Stimulated activated CD8-positive, alpha-beta memory T cell treated with anti-CD3 and anti-CD28 coated beads, Interleukin-12 subunit alpha, Interleukin-12 subunit beta, amount 100 ng/mL, for 24 hours (primary cell): ENCODE results near the gene MKI67.
"Not testable (repeated sequence)": the region's sequence is repeated elsewhere in the genome, so short reads cannot be mapped to it uniquely, and the experiment has no call there.

Experiments
- DNase-seq: peaks from one replicate; pipeline ENCODE4 v3.0.0-alpha.2; 2020; ENCODE audit errors: extremely low read depth

The MKI67 gene

DNA sequence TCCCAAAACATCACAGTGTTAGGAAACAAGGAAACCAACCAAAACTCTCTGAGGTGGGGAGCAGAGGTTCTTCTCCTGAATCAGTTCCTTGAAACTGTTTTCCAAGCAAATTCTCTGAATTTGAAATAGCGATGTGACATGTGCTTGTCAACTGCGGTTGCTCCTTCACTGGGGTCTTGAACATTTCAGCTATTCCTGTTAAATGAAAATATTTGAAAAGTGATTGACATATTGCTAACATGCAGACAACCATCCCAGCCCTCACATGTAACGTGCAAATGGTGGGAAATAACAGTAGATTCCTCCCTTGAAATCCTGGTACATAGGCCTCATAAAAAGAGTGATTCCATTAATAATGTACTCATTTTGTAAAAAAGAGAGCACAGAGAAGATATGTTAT lies 15.9 kb downstream of the MKI67 start:
- no peak for DNase-seq

DNA sequence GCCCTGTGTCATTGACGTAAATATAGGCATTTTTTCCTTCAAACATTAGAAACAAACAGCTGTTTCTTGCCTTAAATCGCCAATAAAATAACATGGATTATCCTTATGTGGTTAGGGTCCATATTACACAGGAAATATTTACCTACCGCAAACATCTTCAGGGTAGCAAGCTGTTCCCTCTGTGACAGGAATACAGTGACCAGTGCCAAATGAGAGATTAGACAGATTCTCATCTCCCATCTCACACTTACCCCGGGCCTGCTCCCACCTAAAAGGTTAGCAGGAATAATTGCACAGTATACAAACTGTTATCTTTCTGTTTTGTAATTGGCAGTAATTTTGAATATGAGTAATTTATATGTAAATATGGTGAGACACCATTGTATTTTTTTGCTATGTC lies 16.5 kb downstream of the MKI67 start:
- DNase-seq = no peak

DNA sequence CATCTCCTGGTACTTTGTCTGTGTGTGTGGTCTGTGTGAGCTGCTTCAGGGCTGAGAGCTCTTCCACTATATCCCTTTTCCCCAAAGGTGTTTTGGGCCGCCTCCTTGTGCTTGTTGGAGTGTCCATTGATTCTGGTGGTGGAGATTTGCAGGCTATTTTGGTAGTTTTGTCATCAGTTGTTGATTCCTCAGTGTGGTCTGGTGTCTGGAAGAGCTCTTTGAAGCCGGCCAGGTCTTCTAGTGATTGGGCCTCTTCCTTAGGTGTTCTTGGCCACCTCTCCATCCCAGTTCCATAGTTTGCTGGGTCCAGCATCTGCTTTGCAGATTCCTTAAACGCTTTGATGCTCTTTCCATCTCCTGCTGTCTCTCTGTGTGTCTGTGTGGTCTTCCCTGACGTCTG lies 20.8 kb downstream of the MKI67 start:
- DNase-seq = no peak

DNA sequence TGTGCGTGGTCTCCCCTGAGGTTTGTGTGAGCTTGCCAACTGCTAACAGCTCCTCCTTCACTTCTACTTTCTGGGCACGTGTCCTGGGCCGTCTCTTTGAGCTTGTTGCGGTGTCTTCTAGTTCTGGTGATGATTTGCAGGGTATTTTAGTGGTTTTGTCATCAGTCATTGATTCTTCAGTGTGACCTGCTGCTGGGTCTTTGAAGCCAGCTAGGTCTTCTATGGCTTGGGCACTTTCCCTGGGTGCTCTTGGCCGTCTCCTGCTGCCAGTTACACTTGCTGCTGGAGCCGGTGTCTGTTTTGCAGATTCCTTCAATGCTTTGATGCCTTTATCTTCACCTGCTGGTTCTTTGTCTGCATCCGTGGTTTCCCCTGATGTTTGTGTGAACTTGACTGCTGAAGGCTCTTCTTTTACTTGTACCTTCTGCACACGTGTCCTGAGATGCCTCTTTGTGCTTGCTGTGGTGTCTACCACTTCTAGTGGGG lies 23.0 kb downstream of the MKI67 start:
- no peak for DNase-seq

DNA sequence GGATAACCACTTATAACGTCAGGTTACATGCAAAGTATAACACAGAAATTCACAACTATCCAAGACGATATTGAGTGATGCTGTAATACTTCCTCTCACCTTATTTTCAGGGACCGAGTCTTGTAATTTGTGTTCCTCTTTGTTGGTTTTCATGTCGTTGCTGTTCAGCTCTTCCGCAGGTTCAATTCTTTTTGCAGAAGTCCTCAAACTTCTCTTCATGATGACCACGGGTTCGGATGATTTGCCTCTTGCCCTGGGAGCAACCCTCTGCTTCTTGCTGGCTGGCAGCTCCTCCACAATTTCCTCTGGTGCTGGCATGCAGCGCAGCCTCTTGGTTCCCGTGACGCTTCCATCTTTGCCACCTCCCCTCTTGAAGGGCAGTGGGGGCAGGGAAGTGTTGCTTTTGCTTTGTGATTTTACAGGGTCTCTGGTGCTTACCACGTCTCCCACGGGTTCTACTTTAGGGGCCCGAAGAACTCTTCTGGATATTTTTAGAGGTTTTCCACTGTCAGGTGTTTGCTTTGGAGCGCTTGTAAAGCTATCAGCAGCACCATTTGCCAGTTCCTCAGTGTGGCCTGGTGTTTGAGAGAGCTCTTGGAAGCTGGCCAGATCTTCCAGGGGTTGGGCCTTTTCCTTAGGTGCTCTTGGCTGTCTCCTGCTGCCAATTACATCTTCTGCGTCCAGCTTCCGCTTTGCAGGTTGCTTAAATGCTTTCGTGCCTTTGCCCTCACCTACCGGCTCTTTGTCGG lies 23.6 kb downstream of the MKI67 start:
- DNase-seq = no peak

DNA sequence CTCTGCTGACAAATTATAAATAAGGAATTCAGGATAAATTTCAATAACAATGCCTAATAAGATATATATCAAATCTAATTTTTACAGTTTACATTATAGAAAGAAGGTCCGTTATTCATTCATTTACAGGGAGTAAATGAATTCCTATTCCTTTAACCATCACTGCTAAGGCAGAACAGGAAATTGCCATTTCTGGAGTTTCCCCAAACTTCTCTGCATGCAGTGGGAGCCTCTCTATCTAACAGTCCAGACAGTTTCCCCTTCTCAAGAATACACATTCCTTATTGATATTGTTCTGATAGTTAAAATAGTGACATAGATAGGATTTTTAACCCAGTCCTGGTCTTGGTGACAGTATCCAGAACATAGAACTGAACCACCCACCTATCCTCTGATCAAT lies 24.3 kb downstream of the MKI67 start:
- no peak for DNase-seq

DNA sequence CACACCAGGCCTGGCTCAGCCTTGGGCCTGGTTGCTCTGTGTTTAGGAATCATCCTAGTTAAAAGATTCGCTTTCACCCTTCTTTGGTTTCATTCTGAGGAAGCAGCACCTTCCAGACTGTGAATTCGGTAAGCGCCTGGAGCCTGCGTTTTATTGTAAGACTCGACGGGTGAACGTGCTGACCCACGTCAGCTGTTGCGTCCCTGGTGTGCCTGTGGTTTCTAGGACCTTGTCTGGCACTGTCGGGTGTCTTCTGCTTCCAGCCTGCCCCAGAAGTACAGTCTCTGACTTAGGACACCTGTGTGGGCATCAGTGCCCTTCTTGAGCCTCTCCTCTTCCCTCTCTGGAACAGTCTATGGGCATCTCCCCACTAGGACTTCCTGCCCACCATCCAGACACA lies 26.3 kb downstream of the MKI67 start:
- DNase-seq = no peak

DNA sequence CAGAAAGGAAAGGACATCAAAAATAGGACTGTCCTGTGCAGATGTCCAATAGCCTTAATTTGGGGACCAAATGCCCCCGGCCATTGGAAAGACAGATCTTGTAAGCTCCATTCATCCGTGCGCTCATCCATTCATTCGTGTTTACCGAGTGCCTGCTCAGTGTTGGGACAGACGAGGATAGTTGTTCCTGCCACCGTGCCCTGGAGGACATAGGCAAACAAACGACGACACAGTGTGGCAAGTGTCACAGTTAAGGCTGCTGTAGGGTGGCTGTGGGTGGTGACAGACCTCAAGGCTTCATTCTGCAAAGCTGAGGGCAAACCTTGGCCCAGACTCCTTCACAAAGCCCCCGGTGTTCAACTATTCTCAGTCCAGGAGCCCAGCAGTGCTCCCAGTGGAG lies 27.6 kb downstream of the MKI67 start:
- no peak for DNase-seq

DNA sequence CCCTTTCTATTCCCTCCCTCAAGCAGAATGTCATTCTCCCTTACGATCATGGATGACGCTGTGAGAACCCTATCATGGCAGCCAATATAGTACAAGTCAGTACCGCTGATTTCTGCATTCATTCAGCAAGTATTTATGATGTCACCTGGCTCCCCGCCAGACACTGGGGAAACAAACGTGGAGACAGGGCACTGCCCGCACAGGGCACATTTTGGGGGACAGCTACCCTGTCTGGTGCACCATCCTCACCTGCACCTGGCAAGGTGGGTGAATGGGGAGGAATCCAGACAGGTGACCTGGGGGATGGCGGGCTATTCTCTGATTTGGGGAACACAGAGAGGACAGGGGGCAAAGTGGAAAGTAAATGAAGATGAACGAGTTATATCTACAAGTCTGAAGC lies 28.4 kb downstream of the MKI67 start:
- no peak for DNase-seq

DNA sequence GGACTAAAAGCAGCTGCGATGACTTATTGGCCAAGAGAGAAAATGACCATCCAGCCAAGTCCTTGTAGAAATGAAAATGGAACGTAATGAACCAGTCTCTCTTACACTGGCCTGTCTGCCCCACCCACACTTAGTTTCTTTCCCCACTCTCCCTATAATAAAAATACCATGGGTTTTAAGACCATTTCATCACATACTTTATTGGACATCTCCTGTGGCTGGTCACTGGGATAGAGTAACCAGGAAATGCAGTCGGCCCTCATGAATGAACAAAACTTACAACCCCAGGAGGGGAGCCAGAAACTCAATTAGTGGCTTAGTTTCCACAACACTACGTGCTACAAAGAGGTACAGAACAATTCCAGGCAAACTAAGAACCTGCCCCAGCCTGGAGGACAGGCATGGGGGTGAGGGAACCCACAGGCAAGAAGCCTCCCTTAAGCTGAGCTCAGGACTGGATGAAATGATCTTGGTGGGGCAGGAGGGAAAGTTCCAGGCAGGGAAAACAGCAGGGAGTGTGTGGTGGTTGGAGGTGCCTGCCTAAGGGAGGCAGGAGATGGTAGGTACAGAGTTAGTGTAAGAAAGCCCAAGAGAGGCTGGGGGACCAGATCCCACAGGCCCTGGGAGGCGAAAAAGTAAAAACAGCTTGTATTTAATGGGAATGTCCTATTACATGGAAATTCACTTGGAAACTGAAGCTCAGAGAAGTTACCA lies 29.6 kb downstream of the MKI67 start:
- DNase-seq = no peak

DNA sequence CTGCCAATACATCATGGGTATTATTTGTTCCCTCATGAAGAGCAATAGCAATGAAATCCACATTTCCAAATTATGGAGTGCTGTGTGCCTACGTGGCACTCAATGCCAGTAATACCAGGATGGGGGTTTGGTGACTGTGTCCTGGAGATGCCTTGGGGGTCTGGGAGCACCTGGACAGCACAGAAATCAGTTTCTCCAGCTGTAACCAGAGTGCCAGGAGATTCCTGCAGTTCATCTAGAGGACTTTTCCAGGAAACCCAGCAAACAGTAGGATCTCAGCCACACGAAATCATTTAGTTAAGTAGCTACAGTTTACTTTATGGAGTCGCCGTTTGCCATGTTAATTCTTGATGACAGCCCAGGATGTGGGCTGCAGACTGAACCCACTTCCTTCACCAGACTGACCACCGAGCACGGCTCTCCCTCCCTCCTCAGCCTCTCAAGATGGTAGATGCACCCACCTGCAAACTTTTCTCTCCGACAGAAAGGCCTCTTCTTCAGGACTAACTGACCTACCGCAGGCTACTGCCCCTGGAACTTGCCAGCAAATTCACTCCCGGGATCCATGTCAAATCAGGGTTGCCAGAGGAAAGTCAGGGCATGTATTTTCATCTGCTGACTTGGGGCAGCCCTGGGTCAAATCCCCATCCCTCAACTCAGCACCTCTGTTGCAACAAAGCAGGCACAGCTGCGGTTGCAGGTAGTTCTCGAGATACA lies 30.3 kb downstream of the MKI67 start:
- no peak for DNase-seq

DNA sequence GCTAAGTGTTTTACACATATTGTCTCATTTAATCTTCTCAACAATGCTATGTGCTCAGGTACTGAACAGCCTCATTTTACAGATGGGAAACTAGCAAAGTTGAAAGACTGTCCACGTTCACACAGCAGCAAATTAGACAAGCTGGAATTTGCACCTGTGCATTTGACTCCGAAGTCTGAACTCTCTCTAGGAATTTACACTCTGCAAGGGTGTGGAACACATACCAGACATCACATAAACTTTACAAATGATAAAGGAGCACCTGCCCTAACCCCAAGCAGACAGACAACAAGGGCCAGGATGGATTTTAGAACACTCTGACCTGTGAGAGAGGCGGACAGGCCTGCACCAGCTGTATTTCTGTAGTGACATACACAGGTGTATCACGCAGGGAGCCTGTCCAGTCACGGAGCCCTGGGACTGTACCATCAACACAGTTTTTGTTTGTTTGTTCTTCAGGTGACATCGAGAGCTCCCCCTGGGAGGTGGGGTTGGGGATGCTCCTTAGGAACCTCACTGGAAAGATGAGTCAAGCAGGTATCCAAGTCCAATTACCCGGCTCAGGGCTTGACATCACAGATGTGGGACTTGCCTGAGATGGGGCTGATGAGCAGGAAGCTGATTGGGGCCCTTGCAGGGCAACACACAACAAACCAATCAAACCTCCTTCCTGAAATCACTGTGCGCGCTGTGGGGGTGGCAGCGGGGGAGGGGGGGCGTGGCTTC lies 31.0 kb downstream of the MKI67 start:
- no peak for DNase-seq

DNA sequence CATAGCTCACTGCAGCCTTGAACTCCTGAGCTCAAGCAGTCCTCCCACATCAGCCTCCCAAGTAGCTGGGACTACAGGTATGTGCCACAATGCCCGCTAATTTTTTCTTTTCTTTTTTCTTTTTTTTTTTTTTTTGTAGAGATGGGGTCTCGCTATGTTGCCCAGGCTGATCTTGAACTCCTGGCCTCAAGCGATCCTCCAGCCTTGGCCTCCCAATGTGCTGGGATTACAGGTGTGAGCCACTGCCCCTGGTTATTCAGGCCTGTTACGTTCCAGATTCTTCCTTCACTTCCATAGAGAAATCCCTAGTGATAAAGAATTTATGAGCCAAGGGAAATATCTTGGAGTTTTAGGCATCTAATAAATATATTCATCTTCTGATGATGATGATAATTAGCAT lies 31.6 kb downstream of the MKI67 start:
- DNase-seq = not testable (repeated sequence)

DNA sequence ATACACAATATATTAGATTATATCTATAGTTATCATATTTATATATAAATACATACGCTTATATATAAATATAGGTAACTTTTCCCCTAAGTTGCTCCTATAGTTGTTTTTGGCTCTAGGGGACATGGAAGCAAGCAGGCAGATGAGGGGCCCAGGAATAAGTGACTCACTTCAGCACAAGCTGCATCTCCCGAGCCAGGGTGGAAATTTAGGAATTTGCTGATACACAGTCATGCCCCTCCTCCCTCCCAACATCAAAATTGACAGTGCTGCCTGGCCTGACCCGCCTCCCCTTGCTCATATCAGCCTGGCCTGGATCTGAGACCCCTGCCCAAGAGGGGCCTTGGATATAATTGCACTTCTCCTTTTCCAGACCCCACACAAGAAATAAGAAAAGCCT lies 33.8 kb downstream of the MKI67 start:
- no peak for DNase-seq

DNA sequence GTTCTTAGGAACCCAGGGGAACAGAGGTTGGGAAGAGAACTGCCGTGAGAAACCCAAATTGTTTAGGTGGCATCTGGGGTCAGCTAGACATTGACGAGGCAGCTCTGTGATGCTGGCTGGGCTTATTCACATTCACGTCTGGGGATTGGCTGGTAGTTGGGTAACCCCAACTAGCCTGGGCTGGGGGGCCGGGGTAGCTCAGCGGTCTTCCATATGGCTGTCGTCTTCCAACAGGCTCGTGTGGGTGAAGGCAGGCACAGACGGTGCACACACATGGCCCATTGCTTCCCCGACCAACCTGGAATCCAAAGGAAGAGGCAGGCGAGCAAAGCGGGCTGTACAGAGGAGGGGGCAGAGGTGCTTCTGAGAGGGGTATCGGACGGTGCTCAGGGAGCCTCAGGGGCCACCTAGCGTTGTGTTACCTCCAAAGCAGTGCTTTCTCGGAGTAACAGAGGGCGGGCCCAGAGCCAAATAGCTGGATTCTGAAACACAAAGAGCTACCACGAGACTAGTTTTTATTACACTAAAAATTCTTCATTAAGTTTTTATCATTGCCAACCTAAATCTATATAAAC lies 34.5 kb downstream of the MKI67 start:
- no peak for DNase-seq

DNA sequence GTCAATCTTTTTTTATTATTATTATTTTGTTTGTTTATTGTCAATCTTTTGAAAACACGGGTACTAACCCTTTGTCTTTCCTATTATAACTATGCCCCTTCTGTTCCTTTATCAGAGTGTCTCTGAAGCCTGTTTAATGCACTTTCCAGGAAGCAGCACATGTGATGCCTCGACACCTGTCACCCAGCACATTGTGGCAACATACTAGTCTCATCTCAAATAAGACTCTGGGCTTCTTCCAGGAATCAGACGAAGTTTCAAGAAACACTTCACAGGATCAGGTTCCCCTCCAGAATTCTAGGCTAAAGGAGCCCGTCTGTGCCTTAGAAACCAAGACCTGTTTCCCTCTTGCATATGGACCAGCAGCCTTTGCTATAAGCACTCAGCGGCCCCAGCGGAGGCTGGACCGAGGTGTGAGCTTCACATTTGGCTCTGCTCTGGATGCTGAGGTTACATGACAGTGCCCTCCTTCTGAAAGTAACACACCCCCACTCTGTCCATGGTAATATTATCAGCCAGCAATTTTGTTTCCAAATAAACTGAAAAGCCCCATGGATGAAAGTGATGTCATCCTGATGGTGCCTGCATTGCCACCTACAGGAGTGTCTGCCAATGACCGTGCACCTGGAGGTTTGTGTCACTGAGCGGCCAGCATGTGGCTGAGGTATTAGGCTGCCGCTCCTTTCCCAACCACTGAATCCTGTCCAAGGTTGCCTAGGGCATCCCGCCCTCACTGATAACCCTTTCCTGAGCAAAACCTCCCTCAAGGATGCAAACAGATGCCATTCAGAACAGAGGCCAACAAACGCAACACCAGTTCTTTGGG lies 38.1 kb downstream of the MKI67 start:
- DNase-seq = no peak

DNA sequence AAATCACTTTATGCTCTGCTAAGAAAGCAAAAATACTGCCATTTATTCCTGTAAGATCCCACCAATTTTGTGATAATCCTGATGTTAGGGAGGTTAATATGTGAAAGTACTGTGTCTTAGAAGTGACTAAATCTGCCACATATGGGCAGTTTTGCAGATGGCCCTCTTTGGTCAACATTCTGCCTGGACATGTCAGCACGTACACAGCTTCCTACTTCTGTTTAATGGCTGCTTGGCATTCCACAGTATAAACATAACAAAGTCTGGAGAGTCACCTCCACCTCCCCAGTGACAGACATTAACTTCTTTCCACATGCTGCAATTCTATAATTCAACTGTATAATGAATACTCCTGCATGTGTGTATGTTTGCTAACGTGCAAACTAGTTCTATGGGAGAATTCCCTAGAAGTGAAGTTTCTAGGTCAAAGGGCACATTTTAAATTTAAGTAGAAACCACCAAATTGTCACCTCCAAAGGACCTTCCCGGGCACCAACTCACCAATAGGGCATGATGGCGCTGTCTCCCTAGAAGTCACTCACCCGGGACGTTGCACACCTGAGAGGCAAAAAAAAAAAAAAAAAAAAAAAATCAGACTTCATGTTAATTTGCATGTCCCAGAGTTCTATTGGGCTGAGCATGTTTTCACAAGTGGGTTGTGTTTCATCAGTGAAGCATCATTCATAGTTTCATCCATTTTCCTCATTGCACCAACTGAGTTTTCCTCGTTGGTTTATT lies 38.9 kb downstream of the MKI67 start:
- no peak for DNase-seq

DNA sequence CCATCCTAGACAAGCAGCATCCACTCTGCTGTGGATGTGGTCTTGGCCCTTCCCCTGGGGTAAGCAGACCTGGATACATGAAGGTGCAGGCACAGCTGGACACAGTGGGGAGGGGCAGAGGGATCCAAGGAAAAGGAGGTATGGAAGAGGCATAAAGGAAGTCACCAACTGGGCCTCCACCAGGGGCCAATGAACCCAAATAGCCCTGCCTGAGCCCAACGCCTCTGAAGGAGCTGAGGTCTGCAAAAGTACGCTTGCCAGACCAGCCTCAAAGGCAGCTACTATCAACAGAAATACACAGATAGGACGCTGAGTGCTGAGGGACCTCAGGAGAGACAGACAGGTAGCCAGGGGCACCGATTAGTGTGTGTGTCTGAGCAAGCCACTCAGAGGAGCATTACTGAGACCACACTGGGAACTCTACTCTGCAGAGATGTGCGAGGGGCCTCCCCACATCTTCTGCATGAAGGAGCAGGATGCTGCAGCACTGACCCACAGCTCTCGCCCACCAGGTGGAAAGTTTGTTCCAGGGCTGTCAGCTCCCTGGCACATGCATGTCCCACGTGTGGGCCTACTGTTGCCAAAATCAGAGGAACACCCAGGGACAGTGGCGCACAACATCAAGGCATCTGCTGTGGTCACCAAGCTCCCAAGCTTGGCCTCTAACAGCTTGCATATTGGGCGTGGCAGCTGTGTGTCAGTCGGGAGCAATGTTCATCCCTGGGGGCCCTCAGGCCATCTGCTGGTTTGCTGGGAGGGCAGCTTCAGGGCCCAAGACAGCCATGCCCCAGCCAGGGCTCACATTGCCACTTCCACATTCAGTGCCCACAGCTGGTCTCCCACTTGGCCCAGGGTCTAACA lies 40.0 kb downstream of the MKI67 start:
- DNase-seq = no peak

DNA sequence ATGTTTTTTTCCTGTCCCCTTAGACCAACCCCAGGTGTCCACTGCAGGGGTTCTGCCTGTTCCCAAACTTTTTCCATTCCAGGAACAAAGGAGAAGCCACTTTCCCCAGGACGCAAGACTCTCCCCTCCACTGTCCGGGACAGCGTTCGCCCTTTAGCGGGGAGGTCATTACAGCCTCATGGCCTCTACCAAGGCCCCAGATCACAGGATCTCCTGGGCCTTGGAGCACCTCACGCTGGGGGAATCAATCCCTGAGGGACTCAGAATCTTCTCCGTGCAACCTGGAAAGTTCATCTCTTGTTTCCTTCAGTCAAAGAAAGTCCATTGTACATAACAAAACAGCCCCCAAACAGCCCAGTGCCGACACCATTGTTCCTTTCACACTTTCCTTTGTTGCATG lies 41.2 kb downstream of the MKI67 start:
- DNase-seq = no peak
